Parathyroid adenoma (tissue), 2 donors: ENCODE measurements around the gene YIPF1.
A peak's percentile ranks its signal among the peaks of the same experiment; 100 is the strongest.
"Not testable (repeated sequence)": the region's sequence is repeated elsewhere in the genome, so short reads cannot be mapped to it uniquely, and the experiment has no call there.

Experiments used
- H2AFZ ChIP-seq: fragments of 300-600 bp; sonication (generic); one replicate; pipeline ENCODE4 v1.7.0; 2017; ENCODE audit warnings: antibody characterized with exemption, mild to moderate bottlenecking
- H3K27ac ChIP-seq: fragments of 300-600 bp; sonication (generic); one replicate; pipeline ENCODE4 v1.7.0; 2017
- H3K27me3 ChIP-seq: fragments of 300-600 bp; sonication (generic); one replicate; pipeline ENCODE4 v1.7.0; 2017; ENCODE audit warnings: low read length; ENCODE audit not compliant: control insufficient read depth, insufficient read depth
- H3K36me3 ChIP-seq: fragments of 300-600 bp; sonication (generic); one replicate; pipeline ENCODE4 v1.7.0; 2017; ENCODE audit warnings: low read length; ENCODE audit not compliant: control insufficient read depth, insufficient read depth
- H3K4me1 ChIP-seq: fragments of 300-600 bp; sonication (generic); one replicate; pipeline ENCODE4 v1.7.0; 2017; ENCODE audit warnings: control low read depth
- H3K4me2 ChIP-seq: fragments of 300-600 bp; sonication (generic); one replicate; pipeline ENCODE4 v1.7.0; 2017; ENCODE audit warnings: low read length
- H3K4me3 ChIP-seq: fragments of 300-600 bp; sonication (generic); one replicate; pipeline ENCODE4 v1.7.0; 2017; ENCODE audit warnings: low read depth, low read length
- H3K79me2 ChIP-seq: fragments of 300-600 bp; sonication (generic); one replicate; pipeline ENCODE4 v1.7.0; 2017; ENCODE audit warnings: control low read depth
- H3K9ac ChIP-seq: fragments of 300-600 bp; sonication (generic); one replicate; pipeline ENCODE4 v1.7.0; 2017; ENCODE audit warnings: mild to moderate bottlenecking
- H3K9me3 ChIP-seq: fragments of 300-600 bp; sonication (generic); one replicate; pipeline ENCODE4 v1.7.0; 2017; ENCODE audit warnings: low read length; ENCODE audit not compliant: control insufficient read depth
- CTCF ChIP-seq: fragments of 300-600 bp; sonication (generic); IDR thresholded peaks from one replicate; pipeline ENCODE4 v1.7.0; 2017; ENCODE audit warnings: antibody characterized with exemption, mild to moderate bottlenecking
- donor health status: primary hyperparathyroidism.

YIPF1 gene

GRCh38 chr1:53892911-53893310 lies 3.3 kb upstream of the YIPF1 start:
- no peak overlapping the region for H3K4me2 ChIP-seq
- H3K79me2 ChIP-seq, result no peaks in the 10 kb centered on the region
- H3K4me1 ChIP-seq, result peaks cover 5% of the 10 kb centered on the region
- no peaks in the 10 kb centered on the region for H3K36me3 ChIP-seq
- H3K27ac ChIP-seq, result no peak overlapping the region
- TF ChIP-seq CTCF, result no peak
- no peaks in the 10 kb centered on the region for H3K27me3 ChIP-seq
- H3K9ac ChIP-seq, result no peak overlapping the region
- H3K4me3 ChIP-seq, result no peak overlapping the region
- no peaks in the 10 kb centered on the region for H3K9me3 ChIP-seq
- no peak overlapping the region for H2AFZ ChIP-seq

GRCh38 chr1:53891678-53892077 lies 2.1 kb upstream of the YIPF1 start:
- no peak overlapping the region for H3K9ac ChIP-seq
- no peak overlapping the region for H3K4me2 ChIP-seq
- H3K27ac ChIP-seq, result no peak overlapping the region
- H3K79me2 ChIP-seq, result no peaks in the 10 kb centered on the region
- no peak overlapping the region for H2AFZ ChIP-seq
- no peaks in the 10 kb centered on the region for H3K27me3 ChIP-seq
- no peak overlapping the region for H3K4me3 ChIP-seq
- no peak for TF ChIP-seq CTCF
- H3K36me3 ChIP-seq, result no peaks in the 10 kb centered on the region
- peaks cover 5% of the 10 kb centered on the region for H3K4me1 ChIP-seq
- H3K9me3 ChIP-seq, result no peaks in the 10 kb centered on the region

- Histone ChIP-seq H3K9ac (no peak overlapping the region), H3K36me3 (no peaks in the 10 kb centered on the region), H3K4me1 (peaks cover 5% of the 10 kb centered on the region), H3K9me3 (no peaks in the 10 kb centered on the region), H3K27ac (no peak overlapping the region), H2AFZ (no peak overlapping the region), H3K4me3 (no peak overlapping the region), H3K4me2 (no peak overlapping the region), H3K79me2 (no peaks in the 10 kb centered on the region), H3K27me3 (no peaks in the 10 kb centered on the region)
- TF ChIP-seq CTCF, result no peak
Measured at GRCh38 chr1:53891018-53891417, 1.4 kb upstream of the YIPF1 start.

- Histone ChIP-seq H3K4me3 (peak overlapping the region; percentile 96), H3K27me3 (no peaks in the 10 kb centered on the region), H3K79me2 (no peaks in the 10 kb centered on the region), H3K9ac (no peak overlapping the region), H3K36me3 (no peaks in the 10 kb centered on the region), H3K9me3 (no peaks in the 10 kb centered on the region), H3K4me2 (peak overlapping the region; percentile 70), H3K27ac (no peak overlapping the region), H2AFZ (peak overlapping the region; percentile 76), H3K4me1 (peaks cover 5% of the 10 kb centered on the region)
- no peak for TF ChIP-seq CTCF
Measured at GRCh38 chr1:53890522-53890941, 935 bp upstream of the YIPF1 start.

GRCh38 chr1:53888681-53889080 lies 916 bp downstream of the YIPF1 start:
- H3K4me3 ChIP-seq, result peak overlapping the region; percentile 96
- H3K9me3 ChIP-seq, result no peaks in the 10 kb centered on the region
- H2AFZ ChIP-seq, result no peak overlapping the region
- peaks cover 5% of the 10 kb centered on the region for H3K4me1 ChIP-seq
- peak overlapping the region; percentile 70 for H3K4me2 ChIP-seq
- TF ChIP-seq CTCF, result no peak
- no peaks in the 10 kb centered on the region for H3K79me2 ChIP-seq
- no peaks in the 10 kb centered on the region for H3K27me3 ChIP-seq
- H3K36me3 ChIP-seq, result no peaks in the 10 kb centered on the region
- H3K9ac ChIP-seq, result no peak overlapping the region
- H3K27ac ChIP-seq, result peak overlapping the region; percentile 65

- H3K36me3 ChIP-seq, H3K79me2 ChIP-seq, H3K4me3 ChIP-seq, H3K9me3 ChIP-seq, H3K4me1 ChIP-seq, H2AFZ ChIP-seq, H3K9ac ChIP-seq, H3K27me3 ChIP-seq, H3K4me2 ChIP-seq, H3K27ac ChIP-seq: not testable (repeated sequence)
Measured at GRCh38 chr1:53883600-53883999, 6.0 kb downstream of the YIPF1 start.

GRCh38 chr1:53881853-53882252 lies 7.7 kb downstream of the YIPF1 start:
- not testable (repeated sequence) for H3K9ac ChIP-seq, H3K4me3 ChIP-seq, H3K9me3 ChIP-seq, H3K4me2 ChIP-seq, H3K4me1 ChIP-seq, H3K79me2 ChIP-seq, H3K36me3 ChIP-seq, H2AFZ ChIP-seq, H3K27me3 ChIP-seq, H3K27ac ChIP-seq
